ENCODE data around the gene TIGD7.

The TIGD7 gene

DNA sequence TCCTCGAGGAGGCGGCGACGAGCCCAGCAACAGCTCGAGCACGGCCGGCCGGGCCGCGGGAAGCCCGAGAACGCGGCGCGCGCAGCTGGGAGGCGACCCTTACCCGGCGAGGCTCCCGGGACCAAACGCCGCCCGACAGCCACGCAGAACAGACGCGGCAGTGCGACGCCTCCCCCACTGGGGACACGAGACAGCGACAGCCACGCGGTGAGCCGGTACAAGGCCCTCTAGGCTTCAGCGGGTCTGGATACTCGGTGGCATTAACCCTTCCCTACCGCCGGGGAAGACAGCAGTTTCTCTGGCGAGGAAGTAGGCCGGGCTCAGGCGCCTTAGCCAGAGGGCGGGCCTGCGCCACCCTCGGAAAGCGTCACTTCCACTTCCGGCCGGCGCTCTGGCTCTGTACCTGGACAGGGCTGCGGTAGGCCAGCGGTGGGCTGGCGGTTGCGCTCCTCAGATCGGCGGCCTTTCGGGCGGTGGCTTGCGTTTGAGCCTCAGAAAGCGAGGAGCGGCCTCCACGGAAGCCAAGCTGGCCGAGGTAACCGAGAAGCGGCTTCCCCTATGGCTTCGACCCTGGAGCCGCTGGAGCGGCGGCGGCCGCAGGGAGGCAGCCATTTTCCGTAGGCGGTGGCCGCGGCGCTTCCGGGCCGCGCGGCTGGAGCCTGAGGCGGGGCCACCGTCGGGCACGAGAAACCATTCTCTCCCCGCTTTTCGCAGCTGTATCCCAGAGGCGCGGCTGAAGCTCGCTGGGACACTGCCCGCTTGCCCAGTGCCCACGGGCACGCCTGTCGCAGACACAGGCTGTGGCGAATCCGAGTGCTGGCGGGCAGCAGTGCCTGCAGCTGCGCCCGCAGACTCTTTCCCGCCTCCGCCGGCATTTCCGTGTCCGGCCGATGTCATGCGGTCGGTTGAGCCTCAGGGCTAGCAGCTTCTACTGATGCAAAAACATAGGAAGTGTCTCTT is at the start of gene TIGD7, which contains the start of gene ZNF75A:
Gene TIGD7 (minus strand): TSS at position 322 of the 960 bp plus-strand sequence. CDS start 4,816 bp downstream, outside the sequence.
Gene ZNF75A (plus strand): TSS at position 389 of the 960 bp plus-strand sequence. CDS start 2,932 bp downstream, outside the sequence.
- DNase-seq, result peak; percentile 53 to 97 (median 89)

DNA sequence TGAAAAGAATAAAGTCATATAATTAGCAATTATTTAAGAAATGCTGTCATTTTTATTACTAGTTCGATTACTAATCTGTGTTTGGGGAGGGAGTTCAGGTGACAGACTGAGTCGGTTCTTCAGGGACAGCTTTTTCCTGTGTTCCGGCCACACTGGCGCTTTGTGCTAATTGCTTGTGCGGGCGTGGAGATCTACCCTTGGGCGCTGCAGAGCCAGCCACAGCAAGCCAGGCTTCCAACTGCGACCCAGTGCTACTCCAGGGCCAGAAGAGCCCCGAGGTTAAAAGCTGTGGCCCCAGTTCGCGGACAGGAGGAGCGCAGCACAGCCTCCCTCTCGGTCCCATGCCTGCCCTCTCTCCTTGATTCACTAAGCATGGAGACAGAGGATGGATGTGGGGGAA is 43.9 kb upstream of the TIGD7 start:
- no peak for DNase-seq

DNA sequence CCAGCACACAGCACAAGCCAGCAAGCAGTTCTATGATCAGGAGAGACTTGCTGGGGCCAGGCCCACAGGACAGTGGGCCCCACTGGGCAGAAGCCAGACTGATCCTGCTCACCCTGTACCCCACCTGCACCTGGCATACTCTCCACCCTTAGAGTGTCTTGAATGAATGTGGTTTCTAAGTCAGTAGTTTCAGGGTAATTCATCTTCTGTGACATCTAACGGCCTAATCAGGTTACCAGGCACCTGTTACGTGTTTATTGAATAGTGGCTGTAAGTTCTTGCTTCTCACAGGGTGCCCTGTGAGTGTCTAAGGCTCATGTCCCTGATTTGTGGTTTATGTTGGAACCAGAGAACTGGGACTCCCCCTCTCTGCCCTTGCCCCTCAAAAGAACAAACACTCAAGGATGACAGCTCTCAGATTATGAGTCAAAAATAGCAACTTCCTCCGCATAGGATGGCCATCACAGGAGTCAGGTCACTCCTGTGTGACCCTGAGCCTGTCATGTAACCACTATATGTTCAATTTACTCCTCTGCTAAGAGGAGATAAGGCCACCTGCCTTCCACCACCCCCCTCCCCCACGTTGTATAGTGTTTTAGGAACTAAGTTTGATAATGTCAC is 43.4 kb upstream of the TIGD7 start:
- DNase-seq, result no peak

GRCh38 chr16:3347586-3347985 is 42.4 kb upstream of the TIGD7 start:
- no peak for DNase-seq

- DNase-seq, result no peak
Measured at GRCh38 chr16:3346041-3346440, 40.8 kb upstream of the TIGD7 start.

- no peak for DNase-seq
Measured at GRCh38 chr16:3328643-3329042, 23.4 kb upstream of the TIGD7 start.

- DNase-seq, result no peak
Measured at GRCh38 chr16:3328104-3328503, 22.9 kb upstream of the TIGD7 start.

DNA sequence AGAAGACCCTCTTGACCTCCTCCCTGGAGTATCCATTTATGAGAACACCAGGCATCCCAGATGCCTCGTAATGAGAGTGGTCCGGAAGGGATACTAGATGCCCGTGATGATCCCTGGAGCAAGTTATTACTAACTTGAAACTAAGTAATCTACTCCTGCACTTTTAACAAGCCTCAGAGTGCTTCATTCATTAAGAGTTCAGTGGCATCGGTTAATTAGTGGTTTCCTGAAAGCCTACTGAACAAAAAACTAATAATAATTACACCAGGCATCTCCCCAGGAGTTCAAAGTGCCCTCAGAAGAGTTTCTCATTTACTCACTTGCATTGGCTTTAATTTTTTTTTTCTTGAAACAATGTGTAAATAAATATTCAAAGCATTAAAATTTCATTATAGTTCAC is 22.3 kb upstream of the TIGD7 start:
- no peak for DNase-seq

- DNase-seq, result no peak
Measured at GRCh38 chr16:3321816-3322215, 16.6 kb upstream of the TIGD7 start.

- DNase-seq, result no peak
Measured at GRCh38 chr16:3317315-3317999, 12.2 kb upstream of the TIGD7 start.

DNA sequence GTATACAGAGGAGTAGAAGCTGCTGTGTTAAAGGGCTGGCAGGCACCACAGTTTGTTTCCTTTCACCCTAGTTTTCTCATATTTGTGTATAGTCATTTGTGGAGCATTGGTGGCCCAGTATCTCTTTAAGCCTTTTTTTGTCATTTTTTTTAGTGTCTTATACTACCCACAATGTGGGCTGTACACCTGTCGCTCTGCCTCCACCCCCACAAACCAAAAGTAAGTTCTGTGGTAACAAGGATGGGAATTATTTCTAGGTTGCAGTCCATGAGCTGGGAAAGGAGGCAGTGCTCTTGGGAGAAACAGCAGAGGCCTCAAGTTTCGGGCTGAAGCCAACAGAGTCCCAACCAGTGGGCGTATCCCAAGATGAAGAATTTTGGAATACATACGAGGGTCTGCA is 6.3 kb upstream of the TIGD7 start:
- DNase-seq, result no peak

GRCh38 chr16:3306078-3306477 is 848 bp upstream of the TIGD7 start:
- DNase-seq, result no peak

GRCh38 chr16:3304370-3304769 is 860 bp downstream of the TIGD7 start:
- no peak for DNase-seq

- DNase-seq, result peak in 4 of 51 donors; percentile 2 to 22 (median 4)
Measured at GRCh38 chr16:3295783-3296182, 9.4 kb downstream of the TIGD7 start.

DNA sequence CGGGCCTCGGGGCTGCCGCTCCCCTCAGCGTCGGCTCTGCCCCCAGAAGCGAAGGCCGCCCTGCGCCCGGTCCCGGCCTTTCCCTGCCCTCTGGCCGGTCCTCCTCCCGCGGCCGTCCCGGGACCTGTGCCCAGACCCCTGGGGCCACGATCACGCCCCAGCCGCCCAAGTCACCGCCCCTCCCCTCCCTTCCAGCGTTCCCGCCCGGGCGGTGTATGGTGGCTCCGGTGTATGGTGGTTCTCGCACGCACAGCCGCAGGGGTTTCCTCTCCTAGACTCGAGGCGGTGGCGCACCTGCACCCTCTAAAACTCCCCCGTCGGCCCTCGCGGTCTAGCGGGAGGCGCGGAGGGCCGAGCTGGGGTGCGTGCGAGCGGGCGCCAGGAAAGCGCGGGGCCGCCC is 10.0 kb downstream of the TIGD7 start:
- no peak for DNase-seq

- no peak for DNase-seq
Measured at GRCh38 chr16:3292604-3293003, 12.6 kb downstream of the TIGD7 start.

DNA sequence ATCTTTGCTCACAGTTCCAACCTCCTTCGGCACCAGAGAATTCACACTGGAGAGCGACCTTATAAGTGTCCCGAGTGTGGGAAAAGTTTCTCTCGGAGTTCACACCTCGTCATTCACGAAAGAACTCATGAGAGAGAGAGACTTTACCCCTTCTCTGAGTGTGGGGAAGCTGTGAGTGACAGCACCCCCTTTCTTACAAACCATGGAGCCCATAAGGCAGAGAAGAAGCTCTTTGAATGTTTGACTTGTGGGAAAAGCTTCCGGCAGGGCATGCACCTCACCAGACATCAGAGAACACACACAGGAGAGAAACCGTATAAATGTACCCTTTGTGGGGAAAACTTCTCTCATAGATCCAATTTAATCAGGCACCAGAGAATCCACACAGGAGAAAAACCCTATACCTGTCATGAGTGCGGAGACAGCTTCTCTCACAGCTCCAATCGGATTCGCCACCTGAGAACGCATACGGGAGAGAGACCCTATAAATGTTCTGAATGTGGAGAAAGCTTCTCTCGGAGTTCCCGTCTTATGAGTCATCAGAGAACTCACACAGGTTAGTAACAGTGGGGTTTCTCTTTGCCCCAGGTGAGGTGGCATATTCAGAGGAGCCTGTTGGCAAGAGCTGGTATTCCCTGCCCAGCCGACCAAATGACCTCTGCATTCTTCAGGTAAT is 15.1 kb downstream of the TIGD7 start:
- no peak for DNase-seq

GRCh38 chr16:3285131-3285530 is 20.1 kb downstream of the TIGD7 start:
- DNase-seq, result no peak

DNA sequence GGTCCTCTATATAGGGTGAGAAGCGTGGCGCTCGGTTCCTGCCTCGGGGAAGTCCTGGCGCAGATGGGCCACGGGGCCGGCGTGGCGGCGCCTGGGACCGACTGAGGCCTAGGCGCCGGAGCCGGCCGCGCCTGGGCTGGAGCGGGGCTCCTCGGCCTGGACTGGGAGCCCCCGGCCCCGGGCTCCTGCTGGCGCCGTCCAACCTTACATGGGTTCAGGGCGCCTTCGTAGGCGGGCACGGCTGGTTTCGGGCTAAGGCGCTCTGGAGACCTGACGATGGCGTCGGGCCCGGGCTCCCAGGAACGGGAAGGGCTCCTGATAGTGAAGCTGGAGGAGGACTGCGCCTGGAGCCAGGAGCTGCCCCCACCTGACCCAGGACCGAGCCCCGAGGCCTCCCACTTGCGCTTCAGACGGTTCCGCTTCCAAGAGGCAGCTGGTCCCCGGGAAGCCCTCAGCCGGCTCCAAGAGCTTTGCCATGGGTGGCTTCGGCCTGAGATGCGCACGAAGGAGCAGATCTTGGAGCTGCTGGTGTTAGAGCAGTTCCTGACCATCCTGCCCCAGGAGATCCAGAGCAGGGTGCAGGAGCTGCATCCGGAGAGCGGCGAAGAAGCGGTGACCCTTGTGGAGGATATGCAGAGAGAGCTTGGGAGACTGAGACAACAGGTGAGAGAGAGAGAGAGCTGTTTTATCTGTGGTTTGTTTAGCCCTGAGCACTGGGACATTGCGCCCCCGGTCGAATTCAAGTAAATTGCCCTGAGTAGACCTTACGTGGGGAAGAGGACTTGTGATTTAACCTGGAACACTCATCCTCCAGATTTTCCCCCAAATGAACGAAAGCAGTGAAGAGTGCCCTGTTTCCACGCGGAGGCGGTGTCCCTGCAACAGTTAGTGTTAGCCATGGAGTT is 21.4 kb downstream of the TIGD7 start:
- DNase-seq, result peak in 4 of 51 donors; percentile 24 to 51 (median 34)

Data from hypothalamus (tissue), 51 donors.